Endothelial cell of umbilical vein (primary cell): ENCODE results near the gene PXT1. TPM values are rescaled to one million over a fixed set of nuclear protein-coding genes. Genes with fewer than 3 reads are reported as not detected.

ENCODE experiments used
- BruUV-seq: library from RNA; stranded (reverse); fragments of 400-500 nt; replicated peaks from 2 replicates; lab custom pipeline; 2021; lab: Mats Ljungman, UMichigan
- CTCF ChIA-PET: fragments of 300-600, 350-600 bp; sonication (Branson Sonifier 250); formaldehyde crosslinking; loops from one replicate; lab custom pipeline; 2021; ENCODE audit warnings: antibody characterized with exemption, inconsistent platforms; lab: Charles Lee
- POLR2A ChIA-PET: fragments of 300-600, 350-600 bp; sonication (Branson Sonifier 250); formaldehyde crosslinking; loops from one replicate; lab custom pipeline; 2021; ENCODE audit warnings: antibody characterized with exemption, inconsistent platforms; lab: Charles Lee
- DNase-seq: peaks from one replicate; pipeline ENCODE4 v3.0.0-alpha.2; 2011; ENCODE audit warnings: low read depth, low spot score
- FAIRE-seq: peaks from 2 replicates; lab custom pipeline; 2011; peaks lifted over from hg19 to GRCh38; lab: Jason Lieb, UNC
- H2AFZ ChIP-seq: 2 replicates; pipeline ENCODE4 v1.6.0; 2012; ENCODE audit warnings: low read depth, low read length, control low read depth, inconsistent platforms
- H3K27ac ChIP-seq: 2 replicates; pipeline ENCODE4 v1.5.1; 2011; ENCODE audit warnings: low read depth, mild to moderate bottlenecking, control low read depth, low read length, moderate library complexity; ENCODE audit not compliant: insufficient read depth
- H3K27me3 ChIP-seq, 2 experiments: 2 replicates each; pipeline versions ENCODE4 v1.6.0 to v1.6.1; 2011; ENCODE audit warnings: low read length in 2 of 2, mixed read lengths in 1 of 2; ENCODE audit not compliant: control insufficient read depth in 2 of 2, insufficient read depth in 2 of 2
- H3K36me3 ChIP-seq, 2 experiments: 2 replicates in 1 of 2; 3 replicates in 1 of 2; pipeline ENCODE4 v1.5.1; 2011; ENCODE audit warnings: low read length in 2 of 2, mild to moderate bottlenecking in 1 of 2, moderate library complexity in 1 of 2; ENCODE audit not compliant: control insufficient read depth in 2 of 2, insufficient read depth in 2 of 2; ENCODE audit errors: extremely low read depth in 1 of 2
- H3K4me1 ChIP-seq: 3 replicates; pipeline ENCODE4 v1.5.1; 2011; ENCODE audit warnings: mild to moderate bottlenecking, low read length; ENCODE audit not compliant: control insufficient read depth, insufficient read depth; ENCODE audit errors: extremely low read depth
- H3K4me2 ChIP-seq: 2 replicates; pipeline ENCODE4 v1.6.1; 2011; ENCODE audit warnings: low read length, control low read depth, mixed read lengths; ENCODE audit not compliant: insufficient read depth
- H3K4me3 ChIP-seq, 3 experiments: fragments of 200-600 bp in 1 of 3; sonication (generic), shearing (Covaris generic) in 1 of 3; replicated peaks in 1 of 3; 2 replicates each; pipeline ENCODE4 v1.5.1; 2011 to 2016; ENCODE audit warnings: control low read depth in 3 of 3, low read length in 3 of 3, mild to moderate bottlenecking in 2 of 3, inconsistent platforms in 1 of 3, low read depth in 1 of 3, moderate library complexity in 1 of 3; ENCODE audit not compliant: insufficient read depth in 1 of 3
- H3K79me2 ChIP-seq: 2 replicates; pipeline ENCODE4 v1.6.0; 2012; ENCODE audit warnings: low read length, inconsistent platforms; ENCODE audit not compliant: control insufficient read depth, insufficient read depth
- H3K9ac ChIP-seq: replicated peaks from 2 replicates; pipeline ENCODE3; 2011; ENCODE audit warnings: low read length, control low read depth; ENCODE audit not compliant: insufficient read depth; ENCODE audit errors: extremely low read depth
- H3K9me1 ChIP-seq: replicated peaks from 3 replicates; pipeline ENCODE4 v1.6.0; 2011; ENCODE audit warnings: mild to moderate bottlenecking, low read length; ENCODE audit not compliant: control insufficient read depth, insufficient read depth; ENCODE audit errors: extremely low read depth
- H3K9me3 ChIP-seq: replicated peaks from 2 replicates; pipeline ENCODE4 v1.5.1; 2012; ENCODE audit warnings: low read length, inconsistent platforms; ENCODE audit not compliant: control insufficient read depth, insufficient read depth
- H4K20me1 ChIP-seq: replicated peaks from 2 replicates; pipeline ENCODE3; 2011; ENCODE audit warnings: mild to moderate bottlenecking, low read length; ENCODE audit not compliant: control insufficient read depth, insufficient read depth; ENCODE audit errors: extremely low read depth
- EZH2 ChIP-seq: IDR thresholded peaks from 2 replicates; pipeline ENCODE4 v1.6.1; 2012; ENCODE audit warnings: borderline replicate concordance, low read depth, mild to moderate bottlenecking, moderate library complexity, low read length, inconsistent platforms; ENCODE audit not compliant: severe bottlenecking
- FOS ChIP-seq: IDR thresholded peaks from 2 replicates; pipeline ENCODE4 v1.6.1; 2011; ENCODE audit warnings: mild to moderate bottlenecking, low read length, moderate library complexity, borderline replicate concordance; ENCODE audit not compliant: insufficient read depth
- GATA2 ChIP-seq: IDR thresholded peaks from 2 replicates; pipeline ENCODE4 v1.7.0; 2011; ENCODE audit warnings: low read depth, mild to moderate bottlenecking, moderate library complexity, mixed read lengths, low read length; ENCODE audit not compliant: insufficient read length, insufficient read depth
- JUN ChIP-seq: IDR thresholded peaks from 2 replicates; pipeline ENCODE4 v1.6.1; 2011; ENCODE audit warnings: borderline replicate concordance, low read depth; ENCODE audit not compliant: insufficient read length, insufficient read depth
- MYC ChIP-seq: IDR thresholded peaks from one replicate; pipeline ENCODE4 v1.6.1; 2011; ENCODE audit warnings: mild to moderate bottlenecking, low read depth, low read length
- POLR2A ChIP-seq: IDR thresholded peaks from 2 replicates; pipeline ENCODE4 v1.6.1; 2012; ENCODE audit warnings: low read depth, mild to moderate bottlenecking, control low read depth, low read length
- POLR2AphosphoS5 ChIP-seq: IDR thresholded peaks from 2 replicates; pipeline ENCODE4 v1.6.1; 2012; ENCODE audit warnings: low read depth, mild to moderate bottlenecking, control low read depth, low read length, moderate library complexity; ENCODE audit not compliant: insufficient read depth
- dilution Hi-C: fragments of 300-500 bp; cut with MboI; formaldehyde crosslinking; loops from one replicate; pipeline ENCODE4 v1.15.0; 2019; ENCODE audit warnings: low sequenced_read_pairs; ENCODE audit not compliant: extremely low pct_ligation_motif_present
- intact Hi-C: fragments of 100-400 bp; cut with micrococcal nuclease; formaldehyde crosslinking; loops from one replicate; pipeline ENCODE4 v1.10.0; 2022
- polyA plus RNA-seq, 4 experiments: library from polyadenylated mRNA; depleted of rRNA in 3 of 4; stranded (reverse) in 3 of 4; unstranded in 1 of 4; fragments of >200 nt; gene quantifications; 2 replicates each; pipeline versions ENCODE4 v1.2.1 to v1.2.3, GENCODE V29; 2011 to 2012; ENCODE audit warnings: missing spikeins in 1 of 4
- total RNA-seq: library from RNA; stranded (reverse); gene quantifications from 2 replicates; pipeline ENCODE4 v1.2.3, GENCODE V29; 2021
- TF ChIP-seq, protein P1 (sequence below): IDR thresholded peaks from 2 replicates; pipeline ENCODE4 v1.6.1; 2011; ENCODE audit not compliant: insufficient read depth, insufficient read length
- TF ChIP-seq, protein P2 (sequence below), 2 donors: IDR thresholded peaks; 1 replicate in 1 of 2; 2 replicates in 1 of 2; pipeline ENCODE4 v1.5.1; 2011; ENCODE audit warnings: low read length in 2 of 2, mild to moderate bottlenecking in 2 of 2, moderate library complexity in 2 of 2, control low read depth in 1 of 2, inconsistent platforms in 1 of 2, low read depth in 1 of 2; ENCODE audit not compliant: insufficient read depth in 1 of 2; ENCODE audit errors: extremely low read depth in 1 of 2

The PXT1 gene
- total and polyA plus RNA-seq, 2 donors (not counting 3 experiments of a cell fraction or from before 2014, with no cell fraction given) = not detected

DNA sequence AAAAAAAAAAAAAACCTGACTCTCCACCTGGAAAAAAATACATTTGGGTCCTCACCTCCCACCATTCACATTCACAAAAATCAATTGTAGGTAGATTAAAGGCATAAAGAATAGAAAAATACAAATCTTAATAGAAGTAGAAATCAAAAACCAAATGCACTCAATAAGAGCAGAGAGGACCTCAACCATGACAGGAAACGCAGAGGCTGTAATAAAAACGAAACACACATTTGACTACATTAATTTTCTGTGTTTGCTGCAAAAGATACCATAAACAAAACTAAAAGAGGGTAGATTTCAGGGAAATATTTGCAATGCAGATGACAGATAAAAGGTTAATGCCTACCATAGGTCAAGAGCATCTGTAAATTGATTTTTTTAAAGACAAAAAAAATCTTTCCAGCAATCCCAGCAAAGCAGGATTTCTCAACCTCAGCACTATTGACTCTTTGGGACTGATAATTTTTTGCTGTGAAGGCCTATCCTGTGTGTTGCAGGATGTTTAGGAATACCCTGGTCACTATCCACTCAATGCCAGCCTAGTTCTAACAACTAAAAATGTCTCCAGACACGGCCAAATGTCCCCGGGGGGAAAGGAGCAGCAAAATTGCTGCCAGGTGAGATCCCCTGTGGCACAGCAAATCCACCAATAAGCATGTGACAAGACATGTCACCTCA is 64.3 kb downstream of the PXT1 start:
- Histone ChIP-seq H2AFZ (no peak overlapping the region), H3K4me3 (no peak overlapping the region), H3K36me3 (no peaks in the 10 kb centered on the region), H4K20me1 (no peaks in the 10 kb centered on the region), H3K9ac (no peak overlapping the region), H3K4me1 (no peaks in the 10 kb centered on the region), H3K27ac (no peak overlapping the region), H3K27me3 (peaks cover 4 to 9% of the 10 kb centered on the region in 2 experiments), H3K9me1 (no peaks in the 10 kb centered on the region), H3K79me2 (no peaks in the 10 kb centered on the region), H3K9me3 (no peaks in the 10 kb centered on the region), H3K4me2 (no peak overlapping the region)
- CTCF ChIA-PET = interaction anchor here (1.1 kb wide), 1 partner anchor 37 kb away, joined by 3 read pairs; no protein-coding TSS in a partner anchor
- no peak for DNase-seq
- no TSS peak for BruUV-seq
- no peak for FAIRE-seq
- dilution Hi-C loops = no loop called here
- POLR2A ChIA-PET = no interaction called here
- TF ChIP-seq POLR2A (no peak), MYC (no peak), POLR2AphosphoS5 (no peak), JUN (no peak), GATA2 (no peak), EZH2 (no peak), FOS (no peak)
- TF ChIP-seq, protein P1, sequence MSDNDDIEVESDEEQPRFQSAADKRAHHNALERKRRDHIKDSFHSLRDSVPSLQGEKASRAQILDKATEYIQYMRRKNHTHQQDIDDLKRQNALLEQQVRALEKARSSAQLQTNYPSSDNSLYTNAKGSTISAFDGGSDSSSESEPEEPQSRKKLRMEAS = no peak
- TF ChIP-seq, protein P2, sequence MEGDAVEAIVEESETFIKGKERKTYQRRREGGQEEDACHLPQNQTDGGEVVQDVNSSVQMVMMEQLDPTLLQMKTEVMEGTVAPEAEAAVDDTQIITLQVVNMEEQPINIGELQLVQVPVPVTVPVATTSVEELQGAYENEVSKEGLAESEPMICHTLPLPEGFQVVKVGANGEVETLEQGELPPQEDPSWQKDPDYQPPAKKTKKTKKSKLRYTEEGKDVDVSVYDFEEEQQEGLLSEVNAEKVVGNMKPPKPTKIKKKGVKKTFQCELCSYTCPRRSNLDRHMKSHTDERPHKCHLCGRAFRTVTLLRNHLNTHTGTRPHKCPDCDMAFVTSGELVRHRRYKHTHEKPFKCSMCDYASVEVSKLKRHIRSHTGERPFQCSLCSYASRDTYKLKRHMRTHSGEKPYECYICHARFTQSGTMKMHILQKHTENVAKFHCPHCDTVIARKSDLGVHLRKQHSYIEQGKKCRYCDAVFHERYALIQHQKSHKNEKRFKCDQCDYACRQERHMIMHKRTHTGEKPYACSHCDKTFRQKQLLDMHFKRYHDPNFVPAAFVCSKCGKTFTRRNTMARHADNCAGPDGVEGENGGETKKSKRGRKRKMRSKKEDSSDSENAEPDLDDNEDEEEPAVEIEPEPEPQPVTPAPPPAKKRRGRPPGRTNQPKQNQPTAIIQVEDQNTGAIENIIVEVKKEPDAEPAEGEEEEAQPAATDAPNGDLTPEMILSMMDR (IDR thresholded peaks at IDR 0.05; ENCODE audit: extremely low read depth in 1 of 2, insufficient read depth in 1 of 2, low read depth in 1 of 2, low read length in 2 of 2) = no peak
- intact Hi-C loops = no loop called here
